H1 (cell line): ENCODE measurements around the gene AGBL5. TPM values are rescaled to one million over a fixed set of nuclear protein-coding genes. Genes with fewer than 3 reads are reported as not detected.

Experiments
- CTCF ChIA-PET: fragments of 300-600 bp; sonication (Branson Sonifier 250); formaldehyde crosslinking; loops from one replicate; lab custom pipeline; 2021; ENCODE audit not compliant: partially characterized antibody; lab: Charles Lee
- POLR2A ChIA-PET: fragments of 300-600 bp; sonication (Branson Sonifier 250); formaldehyde crosslinking; loops from one replicate; lab custom pipeline; 2021; ENCODE audit warnings: inconsistent platforms; ENCODE audit not compliant: partially characterized antibody; lab: Charles Lee
- DNase-seq, 2 experiments: peaks; one replicate each; pipeline versions ENCODE4 v3.0.0 to v3.0.0-alpha.2; 2010 to 2022; ENCODE audit warnings: low spot score in 2 of 2, low read depth in 1 of 2, mixed read lengths in 1 of 2
- FAIRE-seq: peaks from 2 replicates; lab custom pipeline; 2011; peaks lifted over from hg19 to GRCh38; lab: Jason Lieb, UNC
- H2AFZ ChIP-seq: 2 replicates; pipeline ENCODE4 v1.8.1; 2012; ENCODE audit warnings: low read length, inconsistent platforms
- H2AK5ac ChIP-seq: 2 replicates; pipeline ENCODE4 v1.6.1; 2013; ENCODE audit warnings: low read depth, low read length
- H2BK120ac ChIP-seq: replicated peaks from 2 replicates; pipeline ENCODE3; 2013; ENCODE audit warnings: low read depth, low read length, inconsistent platforms
- H2BK12ac ChIP-seq: 2 replicates; pipeline ENCODE4 v1.6.1; 2013; ENCODE audit warnings: low read depth, low read length
- H2BK15ac ChIP-seq: 2 replicates; pipeline ENCODE4 v1.6.1; 2013; ENCODE audit warnings: low read length
- H2BK20ac ChIP-seq: 2 replicates; pipeline ENCODE4 v1.6.1; 2013; ENCODE audit warnings: low read length
- H2BK5ac ChIP-seq: 2 replicates; pipeline ENCODE4 v1.6.1; 2013; ENCODE audit warnings: low read depth, low read length
- H3K14ac ChIP-seq: 2 replicates; pipeline ENCODE4 v1.6.1; 2013; ENCODE audit warnings: inconsistent platforms; ENCODE audit not compliant: insufficient read length
- H3K18ac ChIP-seq: 2 replicates; pipeline ENCODE4 v1.6.1; 2013; ENCODE audit warnings: low read length; ENCODE audit errors: extremely low read depth
- H3K23ac ChIP-seq: 2 replicates; pipeline ENCODE4 v1.6.1; 2013; ENCODE audit warnings: inconsistent platforms; ENCODE audit not compliant: insufficient read length
- H3K23me2 ChIP-seq: 2 replicates; pipeline ENCODE4 v1.6.1; 2013; ENCODE audit warnings: low read depth, low read length
- H3K27ac ChIP-seq: 2 replicates; pipeline ENCODE4 v1.6.1; 2011; ENCODE audit warnings: low read depth, low read length, inconsistent platforms
- H3K27me3 ChIP-seq, 4 experiments: replicated peaks in 1 of 4; 1 replicate in 1 of 4; 2 replicates in 3 of 4; pipeline versions ENCODE4 v1.6.1 to v1.8.1; 2011 to 2013; ENCODE audit warnings: low read length in 3 of 4, mild to moderate bottlenecking in 3 of 4, inconsistent platforms in 2 of 4, mixed read lengths in 2 of 4, moderate library complexity in 1 of 4; ENCODE audit not compliant: control insufficient read depth in 3 of 4, insufficient read depth in 3 of 4; ENCODE audit errors: extremely low read depth in 1 of 4
- H3K36me3 ChIP-seq, 4 experiments: 2 replicates each; pipeline versions ENCODE4 v1.6.1 to v1.8.1; 2011 to 2013; ENCODE audit warnings: mild to moderate bottlenecking in 4 of 4, low read length in 3 of 4, moderate library complexity in 2 of 4, control low read depth in 1 of 4, inconsistent platforms in 1 of 4; ENCODE audit not compliant: insufficient read depth in 4 of 4, control insufficient read depth in 2 of 4
- H3K4ac ChIP-seq: replicated peaks from 2 replicates; pipeline ENCODE3; 2013; ENCODE audit warnings: low read length, low read depth, mixed read lengths, inconsistent platforms; ENCODE audit not compliant: insufficient read length
- H3K4me1 ChIP-seq, 4 experiments: replicated peaks in 1 of 4; 1 replicate in 1 of 4; 2 replicates in 3 of 4; pipeline versions ENCODE4 v1.6.1 to v1.8.1; 2011 to 2013; ENCODE audit warnings: low read length in 3 of 4, inconsistent platforms in 2 of 4, mixed read lengths in 1 of 4; ENCODE audit not compliant: insufficient read depth in 4 of 4, control insufficient read depth in 3 of 4
- H3K4me2 ChIP-seq, 2 experiments: 2 replicates each; pipeline versions ENCODE4 v1.6.1 to v1.8.1; 2011 to 2013; ENCODE audit warnings: low read depth in 2 of 2, low read length in 2 of 2, control low read depth in 1 of 2, inconsistent platforms in 1 of 2, mild to moderate bottlenecking in 1 of 2; ENCODE audit not compliant: insufficient read depth in 1 of 2
- H3K4me3 ChIP-seq, 4 experiments: fragments of 200-600, 300-600 bp in 1 of 4; sonication (generic), shearing (Covaris generic), sonication (Bioruptor Twin) in 1 of 4; 2 replicates each; pipeline versions ENCODE4 v1.5.1 to v1.8.1; 2011 to 2016; ENCODE audit warnings: low read length in 4 of 4, low read depth in 3 of 4, control low read depth in 2 of 4, inconsistent platforms in 2 of 4, mild to moderate bottlenecking in 2 of 4, mixed read lengths in 1 of 4, moderate library complexity in 1 of 4; ENCODE audit not compliant: insufficient read depth in 2 of 4; ENCODE audit errors: extremely low read depth in 1 of 4
- H3K56ac ChIP-seq: replicated peaks from 2 replicates; pipeline ENCODE3; 2013; ENCODE audit warnings: low read depth, mild to moderate bottlenecking, mixed read lengths, low read length, inconsistent platforms; ENCODE audit not compliant: insufficient read length
- H3K79me1 ChIP-seq: 2 replicates; pipeline ENCODE4 v1.6.1; 2013; ENCODE audit warnings: low read depth, low read length, control low read depth
- H3K79me2 ChIP-seq, 2 experiments: 2 replicates each; pipeline versions ENCODE4 v1.6.1 to v1.8.1; 2012 to 2013; ENCODE audit warnings: low read length in 2 of 2, mild to moderate bottlenecking in 2 of 2, inconsistent platforms in 1 of 2; ENCODE audit not compliant: insufficient read depth in 2 of 2, control insufficient read depth in 1 of 2
- H3K9ac ChIP-seq, 4 experiments: replicated peaks in 1 of 4; 1 replicate in 1 of 4; 2 replicates in 3 of 4; pipeline versions ENCODE4 v1.6.1 to v1.8.1; 2011 to 2013; ENCODE audit warnings: low read depth in 3 of 4, low read length in 3 of 4, control low read depth in 2 of 4, mild to moderate bottlenecking in 2 of 4, moderate library complexity in 2 of 4, inconsistent platforms in 1 of 4; ENCODE audit errors: extremely low read depth in 1 of 4
- H3K9me3 ChIP-seq, 2 experiments: 2 replicates each; pipeline versions ENCODE4 v1.6.1 to v1.8.1; 2012 to 2013; ENCODE audit warnings: mild to moderate bottlenecking in 2 of 2, moderate library complexity in 2 of 2, control low read depth in 1 of 2, inconsistent platforms in 1 of 2, low read depth in 1 of 2, low read length in 1 of 2, mixed read lengths in 1 of 2; ENCODE audit not compliant: insufficient read depth in 2 of 2
- H4K20me1 ChIP-seq, 2 experiments: replicated peaks in 1 of 2; 2 replicates each; pipeline versions ENCODE3 to v1.8.1; 2011 to 2013; ENCODE audit warnings: inconsistent platforms in 2 of 2, low read length in 2 of 2, mild to moderate bottlenecking in 1 of 2; ENCODE audit not compliant: insufficient read depth in 2 of 2, control insufficient read depth in 1 of 2
- H4K5ac ChIP-seq: 2 replicates; pipeline ENCODE4 v1.6.1; 2013; ENCODE audit warnings: low read length, low read depth, mixed read lengths, inconsistent platforms; ENCODE audit not compliant: insufficient read length
- H4K8ac ChIP-seq: 2 replicates; pipeline ENCODE4 v1.8.0; 2013; ENCODE audit warnings: mild to moderate bottlenecking, moderate library complexity, low read length, inconsistent platforms; ENCODE audit not compliant: insufficient read depth; ENCODE audit errors: extremely low read depth
- H4K91ac ChIP-seq: replicated peaks from 2 replicates; pipeline ENCODE3; 2013; ENCODE audit warnings: low read length, mixed read lengths, inconsistent platforms; ENCODE audit not compliant: insufficient read length
- CREB1 ChIP-seq: IDR thresholded peaks from 2 replicates; pipeline ENCODE4 v1.6.1; 2012; ENCODE audit warnings: inconsistent platforms
- GTF2F1 ChIP-seq: IDR thresholded peaks from 2 replicates; pipeline ENCODE4 v1.6.1; 2012; ENCODE audit warnings: low read depth, low read length, improper control_type of control experiment, borderline replicate concordance
- SAP30 ChIP-seq: fragments of 300-600 bp; sonication (generic); IDR thresholded peaks from 2 replicates; pipeline ENCODE4 v1.7.1; 2012; ENCODE audit warnings: low read length, moderate library complexity, mild to moderate bottlenecking, inconsistent platforms; ENCODE audit not compliant: insufficient read depth, insufficient replicate concordance
- SIN3A ChIP-seq, 2 experiments: IDR thresholded peaks in 1 of 2; conservative IDR thresholded peaks in 1 of 2; 2 replicates each; pipeline ENCODE4 v1.6.1; 2011 to 2012; ENCODE audit warnings: low read length in 2 of 2, improper control_type of control experiment in 1 of 2, low read depth in 1 of 2, mild to moderate bottlenecking in 1 of 2
- WGBS, 2 experiments: shearing (Covaris generic) in 1 of 2; methylation state at CpG; one replicate each; pipeline versions ENCODE4 v1.1.6 to v1.1.7; 2013 to 2015; ENCODE audit warnings: low lambda C conversion rate in 2 of 2, mixed read lengths in 2 of 2, inconsistent platforms in 1 of 2, low coverage in 1 of 2, missing lambda C conversion rate in 1 of 2; ENCODE audit not compliant: insufficient replicate concordance in 2 of 2, insufficient coverage in 1 of 2, insufficient read length in 1 of 2; ENCODE audit errors: extremely low coverage in 1 of 2, missing lambda C conversion rate in 1 of 2; 5-methylcytosine and 5-hydroxymethylcytosine counted together
- polyA plus RNA-seq, 7 experiments: library from polyadenylated mRNA; depleted of rRNA in 3 of 7; stranded (reverse) in 5 of 7; unstranded in 2 of 7; fragments of >200 nt in 5 of 7; fragments of 200-250 nt in 2 of 7; gene quantifications; 1 replicate in 5 of 7; 2 replicates in 1 of 7; 4 replicates in 1 of 7; pipeline versions ENCODE4 v1.2.1 to v1.2.3, GENCODE V29; 2011 to 2013; ENCODE audit warnings: missing spikeins in 2 of 7, mixed read lengths in 2 of 7
- total RNA-seq: library from RNA; stranded (reverse); fragmentation: NEBNext Ultra II Directional; extraction: Animal tissue kit (Norgen Biotek cat#: 25700); gene quantifications from 2 replicates; pipeline ENCODE4 v1.2.1, GENCODE V29; 2021

Gene AGBL5
- total and polyA plus RNA-seq, 2 of the 8 experiments (the other 6 are each of a cell fraction or from before 2014, with no cell fraction given), result 45.4 to 62.0 TPM

GRCh38 chr2:27033253-27033852, 18.1 kb upstream of the AGBL5 start:
- no peak overlapping the region for H4K91ac ChIP-seq
- no peak overlapping the region for H2BK5ac ChIP-seq
- TF ChIP-seq GTF2F1 (no peak), SIN3A (conservative IDR thresholded peaks at IDR 0.05 in 1 of 2, IDR thresholded peaks at IDR 0.05 in 1 of 2; ENCODE audit: low read depth in 1 of 2, low read length in 2 of 2) (0 out of 4 replicates have a peak, but pooled peaks of 1 of the 2 experiments have one; percentile 19), SAP30 (peak; percentile 67), CREB1 (no peak)
- FAIRE-seq (no peak), DNase-seq (no peak)
- no peak overlapping the region; the same call in 1 of the 2 replicates for H3K18ac ChIP-seq
- H2AK5ac ChIP-seq, result no peak overlapping the region
- 25% methylated on average over 11 of the region's 11 CpGs; no CpG with 5 or more reads in 1 of the 2 experiments for WGBS, 2 experiments
- H3K23me2 ChIP-seq, result peaks cover 4% of the 10 kb centered on the region
- H4K20me1 ChIP-seq, result peaks cover 2 to 6% of the 10 kb centered on the region in 2 experiments
- H3K4me3 ChIP-seq, result peak overlapping the region; percentile 80 to 93 (median 84)
- H3K56ac ChIP-seq, result peak overlapping the region; percentile 63
- H3K4me1 ChIP-seq, result peaks cover 0 to 6% (median 0%) of the 10 kb centered on the region in 4 experiments; a peak in 3 of 7 replicates
- H3K27me3 ChIP-seq, result no peaks in the 10 kb centered on the region
- ChIA-PET CTCF (interaction anchor here (0.6 to 1.8 kb wide), 10 partner anchors 9 to 375 kb away, joined by 3 to 9 read pairs (median 4); partner anchors contain the start of gene MAPRE3), POLR2A (interaction anchor here (0.7 to 3.7 kb wide), 5 partner anchors 9 to 38 kb away, joined by 3 to 34 read pairs (median 5); partner anchors contain the start of genes AGBL5 and OST4)
- H3K4ac ChIP-seq, result no peak overlapping the region
- peak overlapping the region; percentile 75; the same call in 1 of the 2 replicates for H4K8ac ChIP-seq
- H3K79me1 ChIP-seq, result no peaks in the 10 kb centered on the region; the same call in none of the 2 replicates
- no peak overlapping the region for H3K14ac ChIP-seq
- H3K36me3 ChIP-seq, result peaks cover 18 to 32% (median 24%) of the 10 kb centered on the region in 4 experiments; a peak in 7 of 8 replicates
- H3K27ac ChIP-seq, result no peak overlapping the region
- no peak overlapping the region for H2BK12ac ChIP-seq
- no peak overlapping the region for H2BK120ac ChIP-seq
- no peak overlapping the region for H2BK20ac ChIP-seq
- H2AFZ ChIP-seq, result 0 out of 2 replicates have a peak overlapping the region, but pooled peaks have one; percentile 17
- no peak overlapping the region for H2BK15ac ChIP-seq
- peaks cover 0 to 11% of the 10 kb centered on the region in 2 experiments; a peak in 1 of 4 replicates for H3K79me2 ChIP-seq
- peak overlapping the region; percentile 50 to 77 (median 60); a peak in 6 of 7 replicates for H3K9ac ChIP-seq
- no peak overlapping the region for H4K5ac ChIP-seq
- H3K9me3 ChIP-seq, result no peaks in the 10 kb centered on the region
- no peak overlapping the region for H3K23ac ChIP-seq
- H3K4me2 ChIP-seq, result peak overlapping the region; percentile 91 to 93
